K562 (cell line): Measurements from ENCODE around the gene AAMP. TPM values are rescaled to one million over a fixed set of nuclear protein-coding genes. Genes with fewer than 3 reads are reported as not detected.

ENCODE experiments used
- ADNP ChIP-seq: fragments of 200-800 bp; sonication (Bioruptor generic); IDR thresholded peaks from 2 replicates; pipeline ENCODE4 v1.6.1; 2016; ENCODE audit warnings: missing genetic modification characterization, missing compliant biosample characterization
- ATF1 ChIP-seq, 2 experiments: fragments of 450-650 bp in 1 of 2; IDR thresholded peaks; 2 replicates each; pipeline ENCODE4 v1.6.1; 2016; ENCODE audit warnings: missing compliant biosample characterization in 1 of 2, missing genetic modification characterization in 1 of 2
- EP400 ChIP-seq: fragments of 450-650 bp; IDR thresholded peaks from 2 replicates; pipeline ENCODE4 v1.6.1; 2017; ENCODE audit warnings: antibody characterized with exemption, mild to moderate bottlenecking, moderate library complexity
- HBP1 ChIP-seq: fragments of 450-650 bp; formaldehyde crosslinking; IDR thresholded peaks from 2 replicates; pipeline ENCODE4 v1.4.0; 2022; ENCODE audit warnings: missing genetic modification characterization
- HDAC8 ChIP-seq: fragments of 450-650 bp; IDR thresholded peaks from 2 replicates; pipeline ENCODE4 v1.6.1; 2016; ENCODE audit warnings: mild to moderate bottlenecking, missing genetic modification characterization, moderate library complexity, missing compliant biosample characterization
- HES1 ChIP-seq: fragments of 450-650 bp; IDR thresholded peaks from 2 replicates; pipeline ENCODE4 v1.6.1; 2016; ENCODE audit warnings: low read depth, mild to moderate bottlenecking, moderate library complexity
- HEY1 ChIP-seq: fragments of 250-450 bp; sonication (Bioruptor Pico); IDR thresholded peaks from 2 replicates; pipeline ENCODE4 v1.5.0; 2020; ENCODE audit warnings: mild to moderate bottlenecking, moderate library complexity, borderline replicate concordance
- KLF16 ChIP-seq: IDR thresholded peaks from 2 replicates; pipeline ENCODE4 v1.6.1; 2016; ENCODE audit warnings: antibody characterized with exemption
- MTF1 ChIP-seq: fragments of 250-450 bp; sonication (Bioruptor Pico); IDR thresholded peaks from 2 replicates; pipeline ENCODE4 v1.9.0; 2021; ENCODE audit warnings: moderate library complexity, mild to moderate bottlenecking, inconsistent platforms, borderline replicate concordance
- PCBP2 ChIP-seq: fragments of 200-400 bp; formaldehyde crosslinking; IDR thresholded peaks from 2 replicates; pipeline ENCODE4 v1.6.1; 2018; ENCODE audit warnings: low read length, low read depth, mild to moderate bottlenecking, moderate library complexity; ENCODE audit not compliant: poor library complexity, severe bottlenecking
- POLR2B ChIP-seq: fragments of 450-650 bp; IDR thresholded peaks from 2 replicates; pipeline ENCODE4 v1.6.1; 2018; ENCODE audit warnings: low read depth; ENCODE audit not compliant: partially characterized antibody
- PPARD ChIP-seq: fragments of 250-450 bp; sonication (Bioruptor Pico); IDR thresholded peaks from 2 replicates; pipeline ENCODE4 v1.8.0; 2022; ENCODE audit warnings: inconsistent platforms, mild to moderate bottlenecking, moderate library complexity
- RNF2 ChIP-seq: sonication (generic); IDR thresholded peaks from 2 replicates; pipeline ENCODE4 v1.6.1; 2016
- TAL1 ChIP-seq: fragments of 450-650 bp; IDR thresholded peaks from 2 replicates; pipeline ENCODE4 v1.6.1; 2016; ENCODE audit warnings: mild to moderate bottlenecking
- TCFL5 ChIP-seq: fragments of 250-450 bp; sonication (Bioruptor Pico); conservative IDR thresholded peaks from 2 replicates; pipeline ENCODE4 v1.6.1; 2021; ENCODE audit warnings: mild to moderate bottlenecking, moderate library complexity, matching md5 sums
- VEZF1 ChIP-seq: fragments of 200-800 bp; sonication (Bioruptor generic); IDR thresholded peaks from 2 replicates; pipeline ENCODE4 v1.6.1; 2017; ENCODE audit warnings: missing genetic modification characterization, missing compliant biosample characterization
- WHSC1 ChIP-seq: IDR thresholded peaks from one replicate; pipeline ENCODE4 v1.6.1; 2012; ENCODE audit warnings: low read length, control low read depth, inconsistent platforms
- ZNF766 ChIP-seq: fragments of 200-800 bp; sonication (Bioruptor generic); conservative IDR thresholded peaks from 2 replicates; pipeline ENCODE4 v1.6.1; 2016; ENCODE audit warnings: missing genetic modification characterization, missing compliant biosample characterization
- polyA plus RNA-seq, 8 experiments: library from polyadenylated mRNA; depleted of rRNA in 4 of 8; stranded (reverse) in 5 of 8; unstranded in 3 of 8; fragments of >200 nt; fragmentation: Nextera tagmentation in 2 of 8; fragmentation: Illumina TruSeq in 1 of 8; extraction: Ambion mirVana in 2 of 8; extraction: Trizol in 1 of 8; gene quantifications; 2 replicates each; pipeline versions ENCODE4 v1.2.1 to v1.2.3, GENCODE V29; 2011 to 2014; ENCODE audit warnings: inconsistent platforms in 1 of 8, missing spikeins in 1 of 8
- total RNA-seq, 7 experiments: library from RNA; depleted of rRNA in 6 of 7; stranded (reverse); fragments of >200 nt in 6 of 7; fragmentation: Illumina TruSeq in 2 of 7; extraction: Trizol in 2 of 7; gene quantifications; 2 replicates each; pipeline versions ENCODE4 v1.2.1 to v1.2.3, GENCODE V29; 2011 to 2021; ENCODE audit warnings: low replicate concordance in 1 of 7
- TF ChIP-seq, protein P1 (sequence below), 2 experiments: fragments of 450-650 bp in 1 of 2; sonication (generic) in 1 of 2; formaldehyde crosslinking in 1 of 2; IDR thresholded peaks in 1 of 2; conservative IDR thresholded peaks in 1 of 2; 2 replicates each; pipeline versions ENCODE4 v1.6.1 to v1.8.1; 2016 to 2023; ENCODE audit warnings: mild to moderate bottlenecking in 2 of 2, moderate library complexity in 2 of 2, inconsistent platforms in 1 of 2, missing genetic modification reagents in 1 of 2
- TF ChIP-seq, protein P2 (sequence below): sonication (generic); formaldehyde crosslinking; IDR thresholded peaks from 2 replicates; pipeline ENCODE4 v1.9.0; 2022; ENCODE audit warnings: mild to moderate bottlenecking, missing genetic modification reagents

The AAMP gene
- total and polyA plus RNA-seq, 9 of the 15 experiments (the other 6 are each of a cell fraction or from before 2014, with no cell fraction given), result 5.7 to 197 (median 94.1) TPM

DNA sequence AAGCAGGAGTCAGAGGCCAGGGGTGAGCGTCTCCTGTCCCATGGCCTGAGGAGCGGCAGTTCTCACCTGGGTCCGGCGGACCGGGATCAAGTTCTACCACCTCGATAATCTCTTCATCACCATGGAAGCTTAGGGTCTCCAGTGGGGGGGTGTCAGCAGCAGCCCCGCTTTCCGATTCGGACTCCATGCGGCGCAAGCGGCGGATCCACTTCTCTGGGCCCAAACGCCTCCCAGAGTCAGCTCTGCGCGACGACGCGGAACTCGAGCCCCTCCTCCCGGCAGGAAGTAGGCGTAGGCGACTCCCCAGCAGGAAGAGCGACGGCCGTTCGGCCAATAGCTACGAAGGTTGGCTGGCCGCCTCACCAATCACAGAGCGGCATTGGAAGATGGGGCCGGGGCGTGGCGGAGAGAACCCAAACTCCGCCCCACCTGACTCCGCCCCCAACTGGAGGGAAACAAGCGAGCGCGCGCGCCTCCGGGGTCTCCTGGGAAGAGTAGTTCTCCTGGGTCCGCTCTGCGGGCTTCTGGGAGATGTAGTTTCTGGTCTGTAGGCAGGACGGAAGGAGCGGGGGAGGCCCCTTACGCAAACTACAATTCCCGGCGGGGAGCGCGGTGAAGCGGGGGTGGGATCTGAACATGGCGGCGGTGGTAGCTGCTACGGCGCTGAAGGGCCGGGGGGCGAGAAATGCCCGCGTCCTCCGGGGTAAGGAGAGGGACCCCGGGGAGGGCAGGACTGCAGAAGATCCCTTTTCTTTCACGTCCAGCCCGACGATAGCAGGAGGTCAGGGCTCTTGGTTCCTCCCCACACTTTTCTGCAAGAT lies at the start of gene AAMP, which contains the start of gene PNKD (continued):
- TF ChIP-seq, protein P1, sequence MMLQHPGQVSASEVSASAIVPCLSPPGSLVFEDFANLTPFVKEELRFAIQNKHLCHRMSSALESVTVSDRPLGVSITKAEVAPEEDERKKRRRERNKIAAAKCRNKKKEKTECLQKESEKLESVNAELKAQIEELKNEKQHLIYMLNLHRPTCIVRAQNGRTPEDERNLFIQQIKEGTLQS (IDR thresholded peaks at IDR 0.05), result no peak
- TF ChIP-seq, protein P1 (CRISPR knock-in tag; conservative IDR thresholded peaks at IDR 0.05), result no peak
- 0 out of 2 replicates have a peak, but pooled peaks have one; percentile 15 for TF ChIP-seq TAL1
- peak; percentile 71 for TF ChIP-seq VEZF1
- TF ChIP-seq KLF16, result peak; percentile 52; the same call in 1 of the 2 replicates
- no peak for TF ChIP-seq MTF1 (CRISPR knock-in tag)
- no peak for TF ChIP-seq PCBP2
- TF ChIP-seq, protein P2, sequence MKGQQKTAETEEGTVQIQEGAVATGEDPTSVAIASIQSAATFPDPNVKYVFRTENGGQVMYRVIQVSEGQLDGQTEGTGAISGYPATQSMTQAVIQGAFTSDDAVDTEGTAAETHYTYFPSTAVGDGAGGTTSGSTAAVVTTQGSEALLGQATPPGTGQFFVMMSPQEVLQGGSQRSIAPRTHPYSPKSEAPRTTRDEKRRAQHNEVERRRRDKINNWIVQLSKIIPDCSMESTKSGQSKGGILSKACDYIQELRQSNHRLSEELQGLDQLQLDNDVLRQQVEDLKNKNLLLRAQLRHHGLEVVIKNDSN (CRISPR knock-in tag), result peak; percentile 73
- TF ChIP-seq EP400, result peak; percentile 88
- TF ChIP-seq ZNF766, result peak; percentile 91
- TF ChIP-seq ATF1 (CRISPR knock-in tag; IDR thresholded peaks at IDR 0.05), result no peak; the same call in 1 of the 2 replicates
- peak; percentile 89 for TF ChIP-seq ATF1 (tag; IDR thresholded peaks at IDR 0.05)
- TF ChIP-seq WHSC1, result no peak
- peak; percentile 61 for TF ChIP-seq POLR2B
- TF ChIP-seq PPARD (CRISPR knock-in tag), result no peak
- TF ChIP-seq HBP1 (CRISPR knock-in tag), result no peak
- TF ChIP-seq ADNP (tag), result no peak
- TF ChIP-seq TCFL5 (CRISPR knock-in tag), result no peak
- TF ChIP-seq HEY1 (CRISPR knock-in tag), result no peak
- TF ChIP-seq HES1, result no peak
- TF ChIP-seq RNF2, result no peak; the same call in 1 of the 2 replicates
- no peak for TF ChIP-seq HDAC8 (tag)
